ENCODE measurements around the gene MACROD1. TPM values are rescaled to one million over a fixed set of nuclear protein-coding genes. Genes with fewer than 3 reads are reported as not detected.

Gene MACROD1
- total and polyA plus RNA-seq, 10 of the 15 experiments (the other 5 are each of a cell fraction or from before 2014, with no cell fraction given), result 1.2 to 22.7 (median 11.3) TPM; not detected in 1

DNA sequence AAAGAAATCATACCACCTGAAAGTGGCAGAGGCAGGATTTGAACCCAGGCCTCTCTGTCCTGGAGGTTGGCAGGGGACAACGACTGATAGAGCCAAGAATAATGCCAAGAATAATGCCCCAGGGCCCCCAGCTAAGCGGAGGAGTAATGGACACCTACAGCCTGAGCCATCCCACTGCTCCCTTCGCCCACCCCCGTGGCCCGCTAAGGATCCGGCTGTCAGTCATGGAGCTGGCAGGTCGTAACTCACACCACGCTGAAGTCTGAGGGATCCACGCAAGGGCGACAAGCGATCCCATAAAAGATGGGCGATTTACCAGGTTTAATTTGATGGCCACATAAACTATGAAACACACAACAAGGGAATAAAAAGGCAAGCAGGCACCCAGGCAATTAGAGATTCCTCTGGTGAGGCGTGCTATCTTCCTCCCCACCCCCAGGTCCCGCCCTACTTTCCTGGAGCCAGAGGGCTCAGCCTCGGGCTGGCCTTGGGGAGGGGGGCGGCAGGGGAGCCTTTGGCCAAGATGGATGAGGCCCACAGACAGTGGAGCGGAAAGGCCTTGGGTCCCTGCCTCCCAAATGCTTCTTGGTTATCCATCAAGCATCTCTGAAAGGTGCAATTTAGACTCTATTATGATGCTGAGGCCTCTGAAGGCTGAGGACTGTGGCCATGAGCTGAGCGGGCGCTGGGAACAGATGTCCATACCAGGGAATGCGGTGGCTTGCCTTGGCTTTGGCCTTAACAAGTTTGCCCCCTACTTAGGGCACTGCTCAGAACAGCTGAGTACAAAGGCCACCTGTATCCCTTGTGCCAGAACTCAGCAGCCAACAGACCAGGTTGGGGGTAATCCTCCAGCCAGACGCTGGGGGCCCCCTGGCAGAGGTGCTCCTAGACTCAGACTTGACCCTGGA, 55.2 kb downstream of the MACROD1 start:
- H3K36me3 ChIP-seq (ENCODE audit: control insufficient read depth in 2 of 2, insufficient read depth in 2 of 2, low read length in 1 of 2), result no peaks in the 10 kb centered on the region
- no TSS peak for BruUV-seq (replicated peaks)
- H2AFZ ChIP-seq (ENCODE audit: control insufficient read depth, low read depth, low read length), result no peak overlapping the region
- H3K79me2 ChIP-seq (ENCODE audit: control insufficient read depth, insufficient read depth, low read length), result no peaks in the 10 kb centered on the region
- H3K27me3 ChIP-seq (replicated peaks in 1 of 2; ENCODE audit: control insufficient read depth in 2 of 2, insufficient read depth in 2 of 2, low read length in 1 of 2), result no peaks in the 10 kb centered on the region
- RAD21 ChIA-PET (ENCODE audit: unreplicated experiment), result no interaction called here
- H3K4me1 ChIP-seq (ENCODE audit: control insufficient read depth, insufficient read depth, low read length), result no peaks in the 10 kb centered on the region
- no peaks in the 10 kb centered on the region for H4K20me1 ChIP-seq (ENCODE audit: control insufficient read depth, insufficient read depth)
- no peak overlapping the region for H3K9ac ChIP-seq (ENCODE audit: control insufficient read depth, insufficient read depth, low read length)
- POLR2A ChIA-PET, result no interaction called here
- intact Hi-C loops (cut with micrococcal nuclease; ENCODE audit: unreplicated experiment), result no loop called here
- in situ Hi-C loops (cut with MboI), result no loop called here
- WGBS (ENCODE audit: insufficient coverage, insufficient replicate concordance, low lambda C conversion rate, missing lambda C conversion rate), result 56% methylated on average over 19 of the region's 21 CpGs
- SMC1A ChIA-PET (ENCODE audit: uncharacterized antibody, unreplicated experiment), result no interaction called here
- no peak for ATAC-seq
- FAIRE-seq, result no peak
- no peak for TF ChIP-seq BHLHE40 (IDR thresholded peaks at IDR 0.05; ENCODE audit: borderline replicate concordance in 1 of 2, low read depth in 2 of 2, low read length in 1 of 2)
- no peak for TF ChIP-seq TCF3 (IDR thresholded peaks at IDR 0.05; ENCODE audit: borderline replicate concordance, insufficient read depth, low read depth, low read length)
- TF ChIP-seq ZBED1 (IDR thresholded peaks at IDR 0.05; ENCODE audit: borderline replicate concordance), result no peak
- no peak for TF ChIP-seq POLR2AphosphoS5 (IDR thresholded peaks at IDR 0.05; ENCODE audit: low read length)
- TF ChIP-seq MXI1 (IDR thresholded peaks at IDR 0.05; ENCODE audit: low read depth, low read length), result no peak
- TF ChIP-seq SREBF2 (IDR thresholded peaks at IDR 0.05; ENCODE audit: low read length), result no peak
- no peak for TF ChIP-seq KDM1A (IDR thresholded peaks at IDR 0.05; ENCODE audit: borderline replicate concordance)
- TF ChIP-seq NFXL1 (IDR thresholded peaks at IDR 0.05; ENCODE audit: borderline replicate concordance), result no peak
- TF ChIP-seq NFIC (IDR thresholded peaks at IDR 0.05; ENCODE audit: low read depth, low read length), result no peak
- no peak for TF ChIP-seq MYB (IDR thresholded peaks at IDR 0.05; ENCODE audit: borderline replicate concordance, low read depth, low read length)
- no peak for TF ChIP-seq IKZF2 (IDR thresholded peaks at IDR 0.05)
- TF ChIP-seq MTA3 (IDR thresholded peaks at IDR 0.05; ENCODE audit: borderline replicate concordance, low read length), result no peak
- TF ChIP-seq ATF7 (IDR thresholded peaks at IDR 0.05; ENCODE audit: low read depth), result no peak
- TF ChIP-seq ZNF207 (IDR thresholded peaks at IDR 0.05; ENCODE audit: borderline replicate concordance), result no peak
- no peak for TF ChIP-seq POLR2A (IDR thresholded peaks at IDR 0.05; ENCODE audit: low read depth, low read length)
- TF ChIP-seq SPI1 (IDR thresholded peaks at IDR 0.05; ENCODE audit: borderline replicate concordance, insufficient read depth, low read depth, low read length), result no peak
- H3K27ac ChIP-seq (ENCODE audit: control insufficient read depth, insufficient read depth), result no peak overlapping the region
- H3K4me2 ChIP-seq (ENCODE audit: control insufficient read depth, insufficient read depth), result no peak overlapping the region
- H3K9me3 ChIP-seq (replicated peaks; ENCODE audit: control insufficient read depth, insufficient read depth, low read length), result no peaks in the 10 kb centered on the region
- no peak overlapping the region for H3K4me3 ChIP-seq
- DNase-seq (ENCODE audit: low read depth, low spot score), result no peak
- CTCF ChIA-PET, result no interaction called here

Data from GM12878 (cell line).